GM12873 (cell line): ENCODE measurements around the gene LTBP1.

Experiments used
- CTCF ChIP-seq: IDR thresholded peaks from 2 replicates; pipeline ENCODE4 v1.5.1; 2012; ENCODE audit warnings: low read depth, mild to moderate bottlenecking, moderate library complexity, low read length, control low read depth; ENCODE audit not compliant: insufficient read depth; ENCODE audit errors: missing control alignments

Gene LTBP1

DNA sequence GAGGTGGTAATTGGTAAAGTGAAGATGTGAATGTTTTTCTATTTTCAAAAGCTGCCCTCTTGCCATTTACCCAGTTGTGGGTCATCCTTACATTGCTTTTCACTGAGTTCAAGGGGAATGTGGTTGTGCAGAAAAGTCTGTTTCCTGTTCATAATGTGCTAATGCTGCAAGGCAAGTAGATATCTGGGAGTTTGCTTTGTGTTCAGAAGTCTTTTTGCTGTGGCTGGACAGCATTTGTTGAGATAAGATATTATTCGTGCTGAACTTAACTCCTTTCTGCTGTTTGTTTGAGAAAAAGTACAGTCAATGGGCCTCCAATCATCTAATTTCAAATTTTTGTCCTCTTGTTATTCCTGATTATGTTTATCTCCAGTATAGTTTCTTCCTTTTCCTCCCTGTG lies 263.2 kb downstream of the LTBP1 start:
- no peak for TF ChIP-seq CTCF

DNA sequence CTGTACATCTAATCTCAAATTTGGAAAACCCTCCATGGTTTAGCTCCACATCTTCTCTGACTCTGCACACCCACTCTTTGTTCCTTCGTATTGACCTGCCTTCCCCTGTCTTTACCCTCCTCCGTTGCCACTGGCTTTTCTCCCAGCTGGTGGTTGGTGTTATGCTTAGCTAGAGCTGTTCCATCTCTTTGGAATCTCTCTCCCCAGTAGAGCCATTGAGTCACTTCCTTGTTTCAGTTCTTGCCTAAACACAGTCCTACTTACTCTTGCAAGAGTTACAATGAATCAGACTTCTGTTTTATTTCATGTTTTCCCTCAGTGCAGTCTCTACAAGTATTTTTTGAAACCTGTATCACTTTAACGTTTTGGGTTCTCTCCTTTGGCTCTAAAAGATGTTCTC lies 263.9 kb downstream of the LTBP1 start:
- no peak for TF ChIP-seq CTCF

DNA sequence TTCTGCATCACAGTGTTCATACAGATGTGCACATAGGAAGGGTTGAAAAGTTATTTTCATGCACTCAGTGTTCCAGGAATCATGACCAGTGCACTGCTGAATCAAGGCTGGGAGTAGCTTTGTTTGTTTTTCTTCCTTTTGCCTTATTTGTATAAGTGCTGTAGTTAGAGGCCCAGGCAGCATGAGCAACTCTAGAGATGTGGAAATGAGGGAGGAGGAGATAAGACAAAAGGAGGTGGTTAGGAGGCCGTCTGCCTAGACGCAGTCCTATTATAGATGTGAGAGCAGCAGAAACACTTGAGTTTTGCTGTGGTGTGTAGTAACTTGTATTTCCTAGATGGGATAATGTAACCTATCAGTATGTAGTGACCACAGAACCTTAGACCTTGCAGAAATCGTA lies 265.4 kb downstream of the LTBP1 start:
- no peak for TF ChIP-seq CTCF

- no peak for TF ChIP-seq CTCF
Observed at GRCh38 chr2:33213244-33213643, 266.5 kb downstream of the LTBP1 start.

DNA sequence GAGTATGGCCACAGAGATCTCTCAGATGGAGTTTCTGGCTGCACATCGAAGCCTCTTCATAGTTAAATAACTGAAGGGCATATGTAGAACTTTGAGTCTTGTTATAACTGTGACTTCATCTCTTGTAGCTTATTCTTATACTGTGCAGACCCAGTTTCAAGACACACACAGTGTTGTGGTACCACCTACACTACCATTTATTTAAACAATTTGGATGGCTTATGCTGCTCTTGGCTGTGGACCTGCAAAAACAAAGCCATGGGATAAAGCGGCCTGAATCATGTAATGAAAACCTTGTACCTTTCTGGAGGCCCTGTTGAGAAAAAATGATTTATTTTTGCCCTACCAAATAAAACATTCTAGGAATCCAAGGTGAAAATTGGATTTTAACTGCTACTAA lies 266.9 kb downstream of the LTBP1 start:
- TF ChIP-seq CTCF = no peak

DNA sequence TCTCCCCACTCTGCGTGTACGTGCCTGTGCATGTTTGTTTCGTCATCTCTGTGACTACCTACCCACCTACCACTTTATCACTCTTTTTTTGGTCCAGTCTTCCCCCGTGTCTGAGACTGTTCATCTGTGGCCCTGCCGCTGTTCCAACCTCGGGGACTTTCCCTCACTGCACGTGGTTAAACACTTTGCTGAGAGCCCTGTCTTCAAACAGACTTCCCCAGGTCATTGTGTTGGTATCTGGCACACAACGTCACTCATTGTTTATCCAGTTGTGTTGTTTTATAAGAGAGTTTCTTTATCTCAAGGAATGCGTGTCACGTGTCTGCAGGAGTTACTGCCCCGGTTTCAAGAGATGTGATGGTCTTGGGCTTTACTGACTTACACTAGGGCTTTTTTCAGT lies 267.7 kb downstream of the LTBP1 start:
- no peak for TF ChIP-seq CTCF

DNA sequence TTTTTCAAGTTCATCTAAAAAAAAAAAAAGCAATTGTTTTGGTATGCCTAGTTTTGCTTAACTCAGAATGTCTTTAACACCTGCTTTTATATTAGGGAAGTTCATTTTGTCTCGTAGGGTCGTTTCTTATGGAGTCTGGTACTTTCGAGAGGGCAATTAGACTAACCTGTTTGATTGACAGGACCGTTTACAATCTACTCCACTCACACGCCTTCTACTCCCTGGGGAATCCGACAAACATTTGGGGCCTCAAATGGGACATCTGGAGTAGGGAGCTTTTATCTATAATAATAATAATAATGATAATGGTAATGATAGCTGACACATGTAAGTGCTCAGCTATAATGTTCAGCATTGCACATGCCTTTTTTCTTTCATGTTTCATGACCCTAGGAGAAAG lies 268.1 kb downstream of the LTBP1 start:
- TF ChIP-seq CTCF = no peak

DNA sequence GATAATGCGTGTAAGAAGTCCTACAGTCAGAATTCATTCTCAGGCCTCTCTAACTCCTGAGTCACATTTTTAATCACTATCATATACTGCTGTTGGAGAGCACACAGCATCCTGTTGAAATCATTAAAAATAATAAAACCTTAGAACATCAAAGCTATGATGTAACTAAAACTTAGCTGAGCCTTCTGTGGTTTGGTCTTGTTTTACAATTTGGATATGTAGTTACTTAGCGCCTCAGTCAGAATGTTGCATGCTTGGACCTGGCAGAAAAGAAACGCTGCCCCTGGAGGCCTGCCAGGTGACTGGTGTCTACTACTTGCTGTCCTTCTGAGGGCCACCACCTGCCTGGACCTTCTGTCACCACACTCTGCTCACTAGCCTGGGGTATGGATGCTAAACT lies 268.5 kb downstream of the LTBP1 start:
- no peak for TF ChIP-seq CTCF
